HG03097 (cell line): Measurements from ENCODE around the gene PLCG1.

Source experiments
- ATAC-seq: cut with Tn5 transposase; IDR thresholded peaks from one replicate; pipeline ENCODE4 v1.9.1; 2021; ENCODE audit not compliant: unreplicated experiment, low FRiP score

PLCG1 gene

GRCh38 chr20:41165001-41165882 is 27.9 kb downstream of the PLCG1 start:
- ATAC-seq = no peak

GRCh38 chr20:41166201-41167117 is 29.1 kb downstream of the PLCG1 start:
- no peak for ATAC-seq

GRCh38 chr20:41167118-41167470 is 29.8 kb downstream of the PLCG1 start:
- no peak for ATAC-seq

DNA sequence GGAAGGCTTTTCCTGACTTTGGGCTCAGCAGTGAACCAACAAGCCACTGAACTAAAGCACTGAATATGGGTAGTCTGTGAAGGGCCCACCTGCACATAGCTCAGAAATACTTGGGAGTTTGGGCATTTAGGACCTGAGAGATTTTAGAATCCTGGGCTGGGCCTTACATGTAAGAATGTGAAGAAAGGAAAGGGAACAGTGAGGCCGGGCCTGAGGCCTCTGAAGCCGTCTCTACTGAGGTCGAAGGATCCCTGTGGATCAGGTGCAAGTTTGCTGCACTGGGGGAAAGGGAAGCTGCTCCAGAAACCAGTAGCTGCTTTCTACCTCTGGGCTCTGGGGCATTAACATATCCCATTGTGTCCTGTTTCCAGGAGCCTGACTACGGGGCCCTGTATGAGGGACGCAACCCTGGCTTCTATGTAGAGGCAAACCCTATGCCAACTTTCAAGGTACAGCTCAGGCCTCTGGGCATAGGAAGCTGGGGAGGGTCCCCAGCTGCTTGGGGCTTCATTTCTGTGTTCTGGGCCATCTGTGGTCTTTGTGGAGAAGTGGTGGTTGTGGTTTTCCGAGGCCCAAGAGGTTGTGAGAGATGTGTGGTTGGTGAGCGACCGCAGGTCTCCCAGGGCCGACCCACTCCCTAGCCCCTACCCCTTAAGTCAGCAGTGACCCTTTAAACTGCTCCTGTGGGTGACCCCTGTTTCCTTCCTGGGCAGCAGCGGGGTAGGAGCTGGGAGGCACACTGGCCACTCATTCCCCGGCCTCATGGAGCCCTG is 30.3 kb downstream of the PLCG1 start:
- no peak for ATAC-seq

DNA sequence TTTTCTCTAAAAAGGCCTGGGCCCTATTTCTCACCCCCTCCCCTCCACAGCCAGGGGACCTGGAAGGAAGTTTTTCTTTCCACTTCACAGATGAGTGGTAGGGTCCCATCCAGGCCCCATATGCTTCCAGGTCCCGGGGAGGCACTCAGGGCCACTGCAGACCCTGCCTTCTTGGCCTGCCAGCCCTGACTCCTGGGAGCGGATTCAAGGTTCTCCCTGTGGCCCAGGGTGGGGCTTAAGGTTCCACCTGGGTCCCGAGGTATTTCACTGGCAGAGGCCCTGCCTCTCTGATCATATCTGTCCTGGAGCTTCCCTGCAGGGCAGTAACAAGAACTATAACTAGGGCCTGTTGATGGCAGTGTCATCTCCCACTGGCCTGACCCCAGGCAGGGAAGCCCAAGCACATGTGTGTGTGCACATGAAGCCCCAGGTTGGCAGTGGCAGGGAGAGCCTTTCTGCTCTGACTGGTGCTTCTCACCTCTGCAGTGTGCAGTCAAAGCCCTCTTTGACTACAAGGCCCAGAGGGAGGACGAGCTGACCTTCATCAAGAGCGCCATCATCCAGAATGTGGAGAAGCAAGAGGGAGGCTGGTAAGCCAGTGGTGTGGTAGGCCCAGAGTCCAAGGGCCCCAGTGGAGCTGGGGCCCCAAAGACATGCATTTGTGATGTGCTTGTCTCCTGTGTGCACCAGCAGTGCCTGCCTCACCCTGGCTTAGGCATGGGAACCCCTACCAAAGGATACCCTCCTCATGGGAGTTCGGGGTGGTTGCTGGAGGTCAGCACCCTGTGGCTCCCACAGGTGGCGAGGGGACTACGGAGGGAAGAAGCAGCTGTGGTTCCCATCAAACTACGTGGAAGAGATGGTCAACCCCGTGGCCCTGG is 31.2 kb downstream of the PLCG1 start:
- no peak for ATAC-seq

DNA sequence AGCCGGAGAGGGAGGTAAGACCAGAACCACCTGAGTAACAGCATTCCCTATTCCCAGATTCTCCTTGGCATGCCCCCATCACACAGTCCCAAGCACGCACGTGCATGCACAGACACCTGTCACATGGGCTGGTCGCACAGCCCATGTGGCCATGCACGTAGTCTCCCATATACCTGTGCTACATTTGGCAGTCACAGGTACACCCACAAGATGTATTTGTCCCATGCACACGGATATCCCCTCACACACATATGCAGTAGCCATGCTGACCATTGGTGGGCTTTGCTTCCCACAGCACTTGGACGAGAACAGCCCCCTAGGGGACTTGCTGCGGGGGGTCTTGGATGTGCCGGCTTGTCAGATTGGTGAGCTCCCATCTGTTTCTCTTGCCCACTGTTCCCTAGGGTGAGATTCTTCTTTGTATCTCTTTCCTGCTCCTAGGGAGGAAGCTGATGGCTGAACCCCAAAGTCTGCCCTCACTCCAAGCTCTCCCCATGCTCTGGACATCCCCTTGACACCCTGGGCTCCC is 31.9 kb downstream of the PLCG1 start:
- no peak for ATAC-seq

DNA sequence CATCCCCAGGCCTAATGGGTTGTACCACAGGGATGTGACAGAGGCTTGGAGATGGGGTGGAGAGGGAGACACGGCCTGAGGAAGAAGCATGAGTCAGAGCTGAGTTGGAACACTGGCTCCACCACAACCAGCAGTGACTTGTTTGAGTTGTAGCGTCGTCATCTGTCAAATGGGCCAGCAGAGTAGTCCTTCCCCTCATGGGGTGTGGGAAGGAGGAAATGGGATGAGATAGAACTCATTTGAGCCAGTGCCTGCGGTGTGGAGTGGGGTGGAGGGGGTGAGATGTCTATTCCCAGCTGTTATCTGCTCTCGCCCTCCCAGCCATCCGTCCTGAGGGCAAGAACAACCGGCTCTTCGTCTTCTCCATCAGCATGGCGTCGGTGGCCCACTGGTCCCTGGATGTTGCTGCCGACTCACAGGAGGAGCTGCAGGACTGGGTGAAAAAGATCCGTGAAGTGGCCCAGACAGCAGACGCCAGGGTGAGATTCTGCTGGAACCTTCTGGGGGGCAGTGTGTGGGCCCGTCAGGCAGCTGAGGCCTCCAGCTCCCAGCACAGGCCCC is 32.5 kb downstream of the PLCG1 start:
- no peak for ATAC-seq

DNA sequence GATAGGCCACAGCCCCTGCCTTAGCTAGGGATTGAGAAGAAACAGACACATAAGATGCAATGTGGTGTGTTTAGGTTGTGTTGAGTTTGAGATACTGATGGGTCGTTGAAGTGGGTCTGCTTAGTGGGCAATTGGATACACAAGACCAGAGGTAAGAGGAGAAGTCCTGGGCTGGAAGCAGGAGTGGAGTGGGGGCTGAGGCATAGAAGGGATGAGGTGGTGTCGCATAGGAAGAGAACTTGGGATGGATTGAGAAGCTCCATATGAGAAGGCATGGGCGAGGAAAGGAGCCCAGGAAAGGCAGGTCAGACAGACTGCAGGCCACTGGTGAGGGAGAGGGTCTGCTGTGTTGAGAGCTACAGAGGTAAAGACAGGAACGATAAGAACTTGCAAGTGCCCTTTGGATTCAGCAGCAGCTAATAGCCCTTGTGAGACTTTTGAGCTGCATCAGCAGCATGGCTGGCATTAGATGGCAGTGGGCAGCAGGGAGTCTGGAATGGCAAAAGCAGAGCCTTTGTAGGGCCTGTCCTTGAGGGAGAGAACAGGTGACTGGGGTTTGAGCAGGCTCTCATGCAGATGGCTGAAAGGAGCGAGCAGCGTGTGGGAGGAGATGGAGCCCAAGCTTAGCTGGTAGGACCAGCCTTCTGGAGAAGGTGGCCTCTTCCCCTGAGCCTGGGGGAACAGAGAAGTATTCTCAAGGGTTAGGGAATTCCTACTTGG is 33.2 kb downstream of the PLCG1 start:
- ATAC-seq = no peak

- ATAC-seq = no peak
Observed at GRCh38 chr20:41171736-41172295, 34.5 kb downstream of the PLCG1 start.

DNA sequence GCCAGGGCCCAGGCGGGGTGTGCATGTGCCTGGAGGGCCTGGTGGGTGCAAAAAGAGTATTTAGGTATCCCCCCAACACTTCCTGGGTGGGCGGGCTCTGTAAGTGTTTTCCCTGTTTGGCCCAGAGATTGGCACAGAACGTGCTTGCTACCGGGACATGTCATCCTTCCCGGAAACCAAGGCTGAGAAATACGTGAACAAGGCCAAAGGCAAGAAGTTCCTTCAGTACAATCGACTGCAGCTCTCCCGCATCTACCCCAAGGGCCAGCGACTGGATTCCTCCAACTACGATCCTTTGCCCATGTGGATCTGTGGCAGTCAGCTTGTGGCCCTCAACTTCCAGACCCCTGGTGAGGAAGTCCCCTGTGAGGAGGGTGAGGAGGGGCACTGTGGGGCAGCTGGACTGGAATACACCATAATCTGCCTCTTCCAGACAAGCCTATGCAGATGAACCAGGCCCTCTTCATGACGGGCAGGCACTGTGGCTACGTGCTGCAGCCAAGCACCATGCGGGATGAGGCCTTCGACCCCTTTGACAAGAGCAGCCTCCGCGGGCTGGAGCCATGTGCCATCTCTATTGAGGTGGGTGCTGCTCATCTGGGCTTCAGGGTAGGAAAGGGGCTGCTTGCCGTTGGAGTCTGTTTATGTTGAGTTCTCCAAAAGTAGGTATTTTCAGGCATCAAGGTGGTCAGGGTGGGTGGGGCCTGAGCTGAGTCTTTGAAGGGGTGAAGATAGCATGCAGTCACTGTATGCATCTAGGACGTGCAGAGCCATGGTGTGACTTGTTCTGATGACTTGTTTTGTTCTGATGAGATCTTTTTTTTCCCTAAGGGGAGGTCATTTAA is 35.2 kb downstream of the PLCG1 start:
- ATAC-seq = no peak

- ATAC-seq = no peak
Observed at GRCh38 chr20:41173161-41173721, 35.9 kb downstream of the PLCG1 start.

DNA sequence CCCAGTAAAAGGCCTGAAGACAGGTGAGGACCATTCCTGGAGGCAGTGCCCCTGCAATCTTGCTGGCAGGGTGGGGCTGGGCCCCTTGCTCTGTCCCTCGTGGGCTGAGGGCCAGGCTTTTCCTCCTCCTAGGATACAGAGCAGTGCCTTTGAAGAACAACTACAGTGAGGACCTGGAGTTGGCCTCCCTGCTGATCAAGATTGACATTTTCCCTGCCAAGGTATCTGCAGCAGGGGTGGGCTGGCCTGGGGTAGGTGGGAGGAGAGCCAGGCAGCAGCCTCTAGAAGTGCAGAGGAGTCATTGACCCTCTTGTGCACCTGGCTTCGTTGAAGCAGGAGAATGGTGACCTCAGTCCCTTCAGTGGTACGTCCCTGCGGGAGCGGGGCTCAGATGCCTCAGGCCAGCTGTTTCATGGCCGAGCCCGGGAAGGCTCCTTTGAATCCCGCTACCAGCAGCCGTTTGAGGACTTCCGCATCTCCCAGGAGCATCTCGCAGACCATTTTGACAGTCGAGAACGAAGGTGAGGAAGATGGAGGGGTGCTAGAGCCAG is 36.5 kb downstream of the PLCG1 start:
- ATAC-seq = no peak

DNA sequence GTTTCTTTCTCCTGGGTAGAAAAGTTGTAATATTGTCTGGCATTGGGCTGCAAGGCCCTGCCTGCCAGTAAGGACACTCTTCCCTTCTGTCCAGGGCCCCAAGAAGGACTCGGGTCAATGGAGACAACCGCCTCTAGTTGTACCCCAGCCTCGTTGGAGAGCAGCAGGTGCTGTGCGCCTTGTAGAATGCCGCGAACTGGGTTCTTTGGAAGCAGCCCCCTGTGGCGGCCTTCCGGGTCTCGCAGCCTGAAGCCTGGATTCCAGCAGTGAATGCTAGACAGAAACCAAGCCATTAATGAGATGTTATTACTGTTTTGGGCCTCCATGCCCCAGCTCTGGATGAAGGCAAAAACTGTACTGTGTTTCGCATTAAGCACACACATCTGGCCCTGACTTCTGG is 37.0 kb downstream of the PLCG1 start:
- no peak for ATAC-seq

- ATAC-seq = no peak
Observed at GRCh38 chr20:41174782-41175181, 37.4 kb downstream of the PLCG1 start.

- ATAC-seq = no peak
Observed at GRCh38 chr20:41175201-41175651, 37.9 kb downstream of the PLCG1 start.

- ATAC-seq = no peak
Observed at GRCh38 chr20:41175727-41176330, 38.5 kb downstream of the PLCG1 start.
